ENCODE measurements around the gene MAP2K6. TPM values are rescaled to one million over a fixed set of nuclear protein-coding genes. Genes with fewer than 3 reads are reported as not detected.

The MAP2K6 gene
- polyA plus RNA-seq, 1 experiment = 1.2 TPM

DNA sequence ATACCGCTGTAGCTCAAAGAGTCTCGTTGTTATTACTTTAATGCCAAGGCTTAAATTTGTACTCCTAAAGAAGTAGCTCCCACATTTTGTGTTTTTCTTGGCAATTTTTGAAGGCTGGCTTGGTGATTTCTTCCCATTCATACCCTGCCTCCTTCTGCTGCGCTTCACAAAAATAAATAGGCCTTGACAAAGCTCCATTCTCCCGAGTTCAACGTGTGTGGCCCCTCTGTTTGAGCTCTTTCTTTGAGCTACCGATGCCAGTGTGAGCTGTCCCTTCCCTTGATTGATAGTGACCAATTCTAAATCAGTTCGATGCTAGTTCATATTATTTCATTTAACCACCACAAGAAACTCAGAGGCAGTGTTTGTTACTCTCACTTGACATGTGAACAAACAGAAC, 96.8 kb downstream of the MAP2K6 start:
- CTCF ChIA-PET = interaction anchor here (0.6 to 2.1 kb wide), 6 partner anchors 9 to 107 kb away, joined by 3 to 6 read pairs (median 4); no protein-coding TSS in a partner anchor
- H3K27me3 ChIP-seq (ENCODE audit: control insufficient read depth, insufficient read depth, low read length) = no peaks in the 10 kb centered on the region
- H3K36me3 ChIP-seq (ENCODE audit: control insufficient read depth, insufficient read depth, low read length) = no peaks in the 10 kb centered on the region
- no peak for DNase-seq (ENCODE audit: low read depth)
- TF ChIP-seq, protein P1, sequence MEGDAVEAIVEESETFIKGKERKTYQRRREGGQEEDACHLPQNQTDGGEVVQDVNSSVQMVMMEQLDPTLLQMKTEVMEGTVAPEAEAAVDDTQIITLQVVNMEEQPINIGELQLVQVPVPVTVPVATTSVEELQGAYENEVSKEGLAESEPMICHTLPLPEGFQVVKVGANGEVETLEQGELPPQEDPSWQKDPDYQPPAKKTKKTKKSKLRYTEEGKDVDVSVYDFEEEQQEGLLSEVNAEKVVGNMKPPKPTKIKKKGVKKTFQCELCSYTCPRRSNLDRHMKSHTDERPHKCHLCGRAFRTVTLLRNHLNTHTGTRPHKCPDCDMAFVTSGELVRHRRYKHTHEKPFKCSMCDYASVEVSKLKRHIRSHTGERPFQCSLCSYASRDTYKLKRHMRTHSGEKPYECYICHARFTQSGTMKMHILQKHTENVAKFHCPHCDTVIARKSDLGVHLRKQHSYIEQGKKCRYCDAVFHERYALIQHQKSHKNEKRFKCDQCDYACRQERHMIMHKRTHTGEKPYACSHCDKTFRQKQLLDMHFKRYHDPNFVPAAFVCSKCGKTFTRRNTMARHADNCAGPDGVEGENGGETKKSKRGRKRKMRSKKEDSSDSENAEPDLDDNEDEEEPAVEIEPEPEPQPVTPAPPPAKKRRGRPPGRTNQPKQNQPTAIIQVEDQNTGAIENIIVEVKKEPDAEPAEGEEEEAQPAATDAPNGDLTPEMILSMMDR (IDR thresholded peaks at IDR 0.05; ENCODE audit: insufficient read depth, low read depth, low read length) = no peak
- POLR2A ChIA-PET = no interaction called here
- no peak overlapping the region for H3K4me3 ChIP-seq (ENCODE audit: low read depth, low read length)

DNA sequence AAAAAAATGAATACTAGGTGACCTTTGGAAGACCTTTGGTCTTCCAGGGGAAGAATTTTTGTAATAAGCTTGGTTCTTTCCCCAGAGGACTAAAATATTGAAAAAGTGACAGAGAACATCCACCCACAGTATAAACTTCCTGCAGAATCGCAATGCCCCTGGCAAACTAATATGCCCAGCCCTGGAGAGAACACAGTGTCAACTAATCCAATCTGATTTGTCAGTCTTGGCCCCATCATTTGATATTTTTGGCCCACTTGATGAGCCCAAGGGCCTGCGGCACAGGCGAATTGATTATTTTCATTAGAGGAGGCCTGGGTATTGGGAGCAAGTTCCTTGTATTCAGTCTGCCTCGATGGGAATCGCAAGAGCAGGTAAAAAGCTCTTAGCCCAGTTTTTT, 98.4 kb downstream of the MAP2K6 start:
- no peak overlapping the region for H3K4me3 ChIP-seq (ENCODE audit: low read depth, low read length)
- no peaks in the 10 kb centered on the region for H3K36me3 ChIP-seq (ENCODE audit: control insufficient read depth, insufficient read depth, low read length)
- no peaks in the 10 kb centered on the region for H3K27me3 ChIP-seq (ENCODE audit: control insufficient read depth, insufficient read depth, low read length)
- ChIA-PET POLR2A (no interaction called here), CTCF (interaction anchor here (0.9 to 2.3 kb wide), 4 partner anchors 9 to 13 kb away, joined by 3 to 8 read pairs (median 6); no protein-coding TSS in a partner anchor)
- no peak for DNase-seq (ENCODE audit: low read depth)
- TF ChIP-seq, protein P1 (IDR thresholded peaks at IDR 0.05; ENCODE audit: insufficient read depth, low read depth, low read length) = no peak

DNA sequence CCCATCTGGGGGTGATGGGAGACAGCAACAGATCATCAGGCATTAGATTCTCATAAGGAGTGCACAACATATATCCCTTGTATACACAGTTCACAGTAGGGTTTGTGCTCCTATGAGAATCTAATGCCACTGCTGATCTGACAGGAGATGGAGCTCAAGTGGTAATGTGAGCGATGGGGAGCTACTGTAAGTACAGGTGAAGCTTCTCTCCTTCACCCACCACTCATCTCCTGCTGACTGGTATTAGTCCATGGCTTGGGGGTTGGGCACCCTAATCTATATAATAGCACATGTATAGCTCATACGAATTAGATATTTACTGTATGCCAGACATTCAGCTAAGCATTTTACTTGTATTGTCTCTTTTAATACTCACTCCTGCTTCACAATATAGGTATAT, 101.7 kb downstream of the MAP2K6 start:
- no peaks in the 10 kb centered on the region for H3K36me3 ChIP-seq (ENCODE audit: control insufficient read depth, insufficient read depth, low read length)
- H3K27me3 ChIP-seq (ENCODE audit: control insufficient read depth, insufficient read depth, low read length) = no peaks in the 10 kb centered on the region
- ChIA-PET POLR2A (no interaction called here), CTCF (interaction anchor here (0.5 to 1.5 kb wide), 6 partner anchors 9 to 1037 kb away, joined by 3 to 9 read pairs (median 4); no protein-coding TSS in a partner anchor)
- no peak for DNase-seq (ENCODE audit: low read depth)
- TF ChIP-seq, protein P1 (IDR thresholded peaks at IDR 0.05; ENCODE audit: insufficient read depth, low read depth, low read length) = no peak
- H3K4me3 ChIP-seq (ENCODE audit: low read depth, low read length) = no peak overlapping the region

DNA sequence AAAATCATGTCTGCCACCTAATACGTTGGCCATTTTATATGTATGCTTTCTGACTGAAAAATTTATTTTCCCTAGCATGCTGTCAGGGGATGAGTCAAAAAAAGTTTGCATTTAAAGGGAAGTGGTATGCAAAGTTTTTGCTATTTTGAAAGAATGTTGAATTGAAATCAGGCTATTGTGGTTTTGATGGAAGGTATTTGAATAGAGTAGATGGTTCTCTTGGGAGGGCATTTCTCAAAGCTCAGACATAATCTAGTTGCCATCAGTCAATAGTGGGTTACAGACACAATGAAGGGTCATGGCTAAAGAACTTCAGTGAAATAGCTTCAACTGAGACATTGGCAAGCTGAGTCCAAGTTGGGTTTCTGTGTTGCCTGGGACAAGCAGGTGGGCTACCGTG, 102.4 kb downstream of the MAP2K6 start:
- Histone ChIP-seq H3K4me3 (ENCODE audit: low read depth, low read length) (no peak overlapping the region), H3K36me3 (ENCODE audit: control insufficient read depth, insufficient read depth, low read length) (no peaks in the 10 kb centered on the region), H3K27me3 (ENCODE audit: control insufficient read depth, insufficient read depth, low read length) (no peaks in the 10 kb centered on the region)
- ChIA-PET POLR2A (interaction anchor here (0.6 kb wide), 1 partner anchor 15 kb away, joined by 10 read pairs; no protein-coding TSS in a partner anchor), CTCF (interaction anchor here (0.5 to 1.5 kb wide), 4 partner anchors 8 to 1036 kb away, joined by 3 to 9 read pairs (median 3); no protein-coding TSS in a partner anchor)
- TF ChIP-seq, protein P1 (IDR thresholded peaks at IDR 0.05; ENCODE audit: insufficient read depth, low read depth, low read length) = no peak
- DNase-seq (ENCODE audit: low read depth) = no peak

DNA sequence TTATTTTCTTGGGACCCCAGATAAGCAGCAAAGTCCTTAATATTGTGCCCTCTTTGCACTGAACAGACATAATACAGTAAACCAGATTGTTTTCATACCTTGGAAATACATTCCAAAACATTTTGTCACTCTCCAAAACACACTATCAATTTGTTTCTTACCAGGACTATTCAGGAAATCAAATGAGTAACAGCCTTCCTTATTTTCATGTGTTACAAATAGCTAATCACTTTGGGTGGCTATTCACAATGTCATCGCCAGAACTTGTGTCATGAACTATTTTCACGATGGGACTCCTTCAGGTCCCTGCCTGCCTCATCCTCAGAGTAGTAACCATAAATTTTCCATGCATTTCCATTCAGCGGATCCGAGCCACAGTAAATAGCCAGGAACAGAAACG, 104.5 kb downstream of the MAP2K6 start:
- Histone ChIP-seq H3K4me3 (ENCODE audit: low read depth, low read length) (no peak overlapping the region), H3K27me3 (ENCODE audit: control insufficient read depth, insufficient read depth, low read length) (no peaks in the 10 kb centered on the region), H3K36me3 (ENCODE audit: control insufficient read depth, insufficient read depth, low read length) (no peaks in the 10 kb centered on the region)
- no peak for DNase-seq (ENCODE audit: low read depth)
- ChIA-PET POLR2A (no interaction called here), CTCF (interaction anchor here (0.8 to 10.0 kb wide), 2 partner anchors 188 to 747 kb away, joined by 3 to 145 read pairs; partner anchors contain the start of gene ABCA5)
- TF ChIP-seq, protein P1 (IDR thresholded peaks at IDR 0.05; ENCODE audit: insufficient read depth, low read depth, low read length) = no peak
